NCI-H1694 (cell line): Measurements from ENCODE around the gene DHX32.
"Not testable (repeated sequence)": the region's sequence is repeated elsewhere in the genome, so short reads cannot be mapped to it uniquely, and the experiment has no call there.

Experiments used
- DNase-seq: peaks from one replicate; lab custom pipeline; 2025; lab: John Stamatoyannopoulos, UW

The DHX32 gene

GRCh38 chr10:125881192-125881591, at the start of gene DHX32:
Gene DHX32 (minus strand): TSS chr10:125881292. CDS start chr10:125880824, 468 bp downstream.
- no peak for DNase-seq

GRCh38 chr10:125929618-125930017, 48.5 kb upstream of the DHX32 start:
- DNase-seq = no peak

- no peak for DNase-seq
Observed at GRCh38 chr10:125928928-125929585, 48.0 kb upstream of the DHX32 start.

GRCh38 chr10:125927265-125927664, 46.2 kb upstream of the DHX32 start:
- DNase-seq = not testable (repeated sequence)

GRCh38 chr10:125926247-125926646, 45.2 kb upstream of the DHX32 start:
- DNase-seq = no peak

- no peak for DNase-seq
Observed at GRCh38 chr10:125925262-125925834, 44.3 kb upstream of the DHX32 start.

- not testable (repeated sequence) for DNase-seq
Observed at GRCh38 chr10:125921643-125922306, 40.7 kb upstream of the DHX32 start.

- DNase-seq = not testable (repeated sequence)
Observed at GRCh38 chr10:125917704-125918361, 36.7 kb upstream of the DHX32 start.

- no peak for DNase-seq
Observed at GRCh38 chr10:125916977-125917376, 35.9 kb upstream of the DHX32 start.

GRCh38 chr10:125913277-125913676, 32.2 kb upstream of the DHX32 start:
- not testable (repeated sequence) for DNase-seq

- no peak for DNase-seq
Observed at GRCh38 chr10:125911990-125912389, 30.9 kb upstream of the DHX32 start.

- no peak for DNase-seq
Observed at GRCh38 chr10:125911145-125911544, 30.1 kb upstream of the DHX32 start.

GRCh38 chr10:125909491-125909890, 28.4 kb upstream of the DHX32 start:
- DNase-seq = not testable (repeated sequence)

GRCh38 chr10:125908813-125909212, 27.7 kb upstream of the DHX32 start:
- DNase-seq = not testable (repeated sequence)

- DNase-seq = not testable (repeated sequence)
Observed at GRCh38 chr10:125907598-125907997, 26.5 kb upstream of the DHX32 start.

GRCh38 chr10:125905069-125905994, 24.2 kb upstream of the DHX32 start:
- DNase-seq = not testable (repeated sequence)

GRCh38 chr10:125903135-125903640, 22.1 kb upstream of the DHX32 start:
- DNase-seq = not testable (repeated sequence)

- DNase-seq = not testable (repeated sequence)
Observed at GRCh38 chr10:125900963-125901362, 19.9 kb upstream of the DHX32 start.

GRCh38 chr10:125897317-125897716, 16.2 kb upstream of the DHX32 start:
- DNase-seq = not testable (repeated sequence)

- not testable (repeated sequence) for DNase-seq
Observed at GRCh38 chr10:125896088-125896934, 15.2 kb upstream of the DHX32 start, which contains the start of gene FANK1. Gene FANK1 (plus strand): TSS chr10:125896564. CDS start chr10:125896643, 79 bp downstream.
